GM12878 (cell line): ENCODE measurements around the gene PTPN14. TPM values are rescaled to one million over a fixed set of nuclear protein-coding genes. Genes with fewer than 3 reads are reported as not detected.

Experiments used
- ATAC-seq: fragments of 200-7000 bp; cut with Tn5 transposase; 3 replicates; pipeline ENCODE4 v1.9.1; 2020; ENCODE audit warnings: mild to moderate bottlenecking, moderate library complexity
- BruUV-seq: library from RNA; stranded (reverse); fragments of 400-500 nt; replicated peaks from 2 replicates; lab custom pipeline; 2021; lab: Mats Ljungman, UMichigan
- CTCF ChIA-PET: fragments of 300-600 bp; sonication (Branson Sonifier 250); formaldehyde crosslinking; extraction: SDS; loops from one replicate; lab custom pipeline; 2021; ENCODE audit warnings: inconsistent platforms; lab: Yijun Ruan, JAX
- POLR2A ChIA-PET: fragments of 350-600 bp; formaldehyde crosslinking; extraction: SDS; loops from one replicate; lab custom pipeline; 2021; ENCODE audit warnings: inconsistent platforms; lab: Charles Lee
- RAD21 ChIA-PET: fragments of 300-600 bp; sonication (Branson Sonifier 250); formaldehyde crosslinking; loops from one replicate; lab custom pipeline; 2023; ENCODE audit warnings: antibody characterized with exemption; ENCODE audit not compliant: unreplicated experiment; lab: Charles Lee
- SMC1A ChIA-PET: fragments of 300-600 bp; sonication (Branson Sonifier 250); formaldehyde crosslinking; loops from one replicate; lab custom pipeline; 2023; ENCODE audit not compliant: unreplicated experiment, uncharacterized antibody; lab: Charles Lee
- DNase-seq: peaks from one replicate; pipeline ENCODE4 v3.0.0-alpha.2; 2011; ENCODE audit warnings: low read depth, low spot score
- FAIRE-seq: peaks from 3 replicates; lab custom pipeline; 2011; peaks lifted over from hg19 to GRCh38; lab: Jason Lieb, UNC
- H2AFZ ChIP-seq: 2 replicates; pipeline ENCODE4 v1.6.0; 2011; ENCODE audit warnings: low read depth, low read length, control low read depth; ENCODE audit not compliant: control insufficient read depth
- H3K27ac ChIP-seq: 2 replicates; pipeline ENCODE4 v1.5.1; 2011; ENCODE audit warnings: control low read depth; ENCODE audit not compliant: control insufficient read depth, insufficient read depth
- H3K27me3 ChIP-seq, 2 experiments: replicated peaks in 1 of 2; 2 replicates each; pipeline versions ENCODE4 v1.6.0 to v1.6.1; 2011; ENCODE audit warnings: low read length in 1 of 2; ENCODE audit not compliant: control insufficient read depth in 2 of 2, insufficient read depth in 2 of 2
- H3K36me3 ChIP-seq, 2 experiments: 2 replicates each; pipeline ENCODE4 v1.5.1; 2011; ENCODE audit warnings: low read length in 1 of 2; ENCODE audit not compliant: control insufficient read depth in 2 of 2, insufficient read depth in 2 of 2
- H3K4me1 ChIP-seq: 2 replicates; pipeline ENCODE4 v1.6.1; 2011; ENCODE audit warnings: mild to moderate bottlenecking, low read length, moderate library complexity, mixed read lengths; ENCODE audit not compliant: control insufficient read depth, insufficient read depth
- H3K4me2 ChIP-seq: 2 replicates; pipeline ENCODE4 v1.6.0; 2011; ENCODE audit warnings: control low read depth; ENCODE audit not compliant: control insufficient read depth, insufficient read depth
- H3K4me3 ChIP-seq: fragments of 200-600 bp; sonication (generic); 2 replicates; pipeline ENCODE4 v1.5.1; 2016
- H3K79me2 ChIP-seq: 2 replicates; pipeline ENCODE4 v1.6.0; 2011; ENCODE audit warnings: low read length; ENCODE audit not compliant: control insufficient read depth, insufficient read depth
- H3K9ac ChIP-seq: 2 replicates; pipeline ENCODE4 v1.8.0; 2011; ENCODE audit warnings: low read length, control low read depth, mixed read lengths; ENCODE audit not compliant: control insufficient read depth, insufficient read depth
- H3K9me3 ChIP-seq: replicated peaks from 3 replicates; pipeline ENCODE4 v1.5.1; 2011; ENCODE audit warnings: mild to moderate bottlenecking, low read length; ENCODE audit not compliant: control insufficient read depth, insufficient read depth
- H4K20me1 ChIP-seq: 2 replicates; pipeline ENCODE4 v1.6.0; 2011; ENCODE audit not compliant: control insufficient read depth, insufficient read depth
- ATF2 ChIP-seq: IDR thresholded peaks from 2 replicates; pipeline ENCODE4 v1.6.1; 2012; ENCODE audit warnings: low read length, inconsistent platforms
- BMI1 ChIP-seq: fragments of 450-650 bp; IDR thresholded peaks from 2 replicates; pipeline ENCODE4 v1.6.1; 2016; ENCODE audit warnings: mild to moderate bottlenecking, moderate library complexity, borderline replicate concordance
- E2F8 ChIP-seq: fragments of 450-650 bp; IDR thresholded peaks from 2 replicates; pipeline ENCODE4 v1.6.1; 2018; ENCODE audit warnings: mild to moderate bottlenecking, low read depth, moderate library complexity; ENCODE audit not compliant: partially characterized antibody
- MLLT1 ChIP-seq: fragments of 450-650 bp; IDR thresholded peaks from 2 replicates; pipeline ENCODE4 v1.6.1; 2016; ENCODE audit warnings: mild to moderate bottlenecking
- NFYB ChIP-seq: IDR thresholded peaks from 2 replicates; pipeline ENCODE4 v1.6.1; 2011; ENCODE audit warnings: low read depth, mild to moderate bottlenecking, low read length, improper control_type of control experiment, moderate library complexity; ENCODE audit not compliant: insufficient read depth
- NR2C2 ChIP-seq: IDR thresholded peaks from 2 replicates; pipeline ENCODE4 v1.6.1; 2011; ENCODE audit warnings: borderline replicate concordance, low read depth; ENCODE audit not compliant: control insufficient read depth, insufficient read length
- PBX3 ChIP-seq: IDR thresholded peaks from 2 replicates; pipeline ENCODE4 v1.6.1; 2011; ENCODE audit warnings: mild to moderate bottlenecking, low read depth, low read length, moderate library complexity; ENCODE audit not compliant: insufficient replicate concordance
- RB1 ChIP-seq: fragments of 450-650 bp; formaldehyde crosslinking; IDR thresholded peaks from 2 replicates; pipeline ENCODE4 v1.6.1; 2017; ENCODE audit warnings: mild to moderate bottlenecking, borderline replicate concordance
- RELA ChIP-seq: fragments of 450-650 bp; IDR thresholded peaks from 2 replicates; pipeline ENCODE4 v1.8.0; 2014; ENCODE audit warnings: borderline replicate concordance; ENCODE audit not compliant: partially characterized antibody
- SIX5 ChIP-seq: IDR thresholded peaks from 2 replicates; pipeline ENCODE4 v1.6.1; 2011; ENCODE audit warnings: mild to moderate bottlenecking, low read depth, low read length, moderate library complexity; ENCODE audit not compliant: severe bottlenecking
- SP1 ChIP-seq: IDR thresholded peaks from one replicate; pipeline ENCODE4 v1.6.1; 2011; ENCODE audit warnings: low read depth, low read length
- SRF ChIP-seq, 2 experiments: IDR thresholded peaks; 2 replicates each; pipeline ENCODE4 v1.6.1; 2011; ENCODE audit warnings: low read depth in 2 of 2, low read length in 2 of 2, mild to moderate bottlenecking in 1 of 2, moderate library complexity in 1 of 2
- STAT1 ChIP-seq: fragments of 450-650 bp; conservative IDR thresholded peaks from 2 replicates; pipeline ENCODE4 v1.6.1; 2014; ENCODE audit warnings: antibody characterized with exemption, mild to moderate bottlenecking
- ZBTB33 ChIP-seq: fragments of 450-650 bp; IDR thresholded peaks from 2 replicates; pipeline ENCODE4 v1.6.1; 2017; ENCODE audit warnings: mild to moderate bottlenecking
- ZNF622 ChIP-seq: fragments of 450-650 bp; IDR thresholded peaks from 2 replicates; pipeline ENCODE4 v1.6.1; 2017; ENCODE audit warnings: mild to moderate bottlenecking, inconsistent platforms
- WGBS: methylation state at CpG from one replicate; pipeline ENCODE4 v1.1.6; 2016; ENCODE audit warnings: low lambda C conversion rate; ENCODE audit not compliant: insufficient replicate concordance, insufficient coverage; ENCODE audit errors: missing lambda C conversion rate; 5-methylcytosine and 5-hydroxymethylcytosine counted together
- in situ Hi-C: fragments of 300-500 bp; cut with MboI; formaldehyde crosslinking; loops from 9 replicates; pipeline ENCODE4 v1.14.3; 2018; ENCODE audit warnings: mixed read lengths
- intact Hi-C: fragments of 100-400 bp; cut with micrococcal nuclease; formaldehyde crosslinking; loops from one replicate; pipeline ENCODE4 v1.14.2; 2022; ENCODE audit not compliant: unreplicated experiment
- polyA plus RNA-seq, 11 experiments: library from polyadenylated mRNA; depleted of rRNA in 4 of 11; unstranded in 6 of 11; stranded (reverse) in 5 of 11; fragments of >200 nt; fragmentation: Nextera tagmentation in 4 of 11; fragmentation: Illumina TruSeq in 1 of 11; extraction: Ambion mirVana in 4 of 11; extraction: Trizol in 1 of 11; gene quantifications; 1 replicate in 1 of 11; 2 replicates in 10 of 11; pipeline versions ENCODE4 v1.2.1 to v1.2.3, GENCODE V29; 2011 to 2016; ENCODE audit warnings: inconsistent platforms in 2 of 11, missing spikeins in 2 of 11, low read depth in 1 of 11
- total RNA-seq, 4 experiments: library from RNA; depleted of rRNA in 3 of 4; stranded (reverse); fragments of >200 nt in 3 of 4; fragmentation: Illumina TruSeq in 1 of 4; extraction: Trizol in 1 of 4; gene quantifications; 2 replicates each; pipeline versions ENCODE4 v1.2.1 to v1.2.3, GENCODE V29; 2013 to 2021

The PTPN14 gene
- total and polyA plus RNA-seq, 10 of the 15 experiments (the other 5 are each of a cell fraction or from before 2014, with no cell fraction given): 0.05 to 5.1 (median 0.44) TPM

- no TSS peak for BruUV-seq
- Histone ChIP-seq H2AFZ (no peak overlapping the region), H3K9me3 (no peaks in the 10 kb centered on the region), H3K36me3 (no peaks in the 10 kb centered on the region), H3K27ac (no peak overlapping the region), H3K79me2 (no peaks in the 10 kb centered on the region), H3K4me2 (no peak overlapping the region), H3K27me3 (no peaks in the 10 kb centered on the region), H3K4me3 (no peak overlapping the region), H3K9ac (no peak overlapping the region), H4K20me1 (no peaks in the 10 kb centered on the region), H3K4me1 (no peaks in the 10 kb centered on the region)
- RAD21 ChIA-PET: interaction anchor here (0.7 to 1.3 kb wide), 2 partner anchors 31 to 126 kb away, joined by 3 read pairs; no protein-coding TSS in a partner anchor
- WGBS: 50% methylated on average over 3 of the region's 3 CpGs
- CTCF ChIA-PET: interaction anchor here (1.4 kb wide), 1 partner anchor 114 kb away, joined by 3 read pairs; no protein-coding TSS in a partner anchor
- ATAC-seq: no peak
- SMC1A ChIA-PET: interaction anchor here (1.2 to 3.2 kb wide), 3 partner anchors 11 to 68 kb away, joined by 3 to 25 read pairs (median 8); no protein-coding TSS in a partner anchor
- in situ Hi-C loops (no loop called here), intact Hi-C loops (no loop called here)
- POLR2A ChIA-PET: interaction anchor here (0.8 kb wide), 1 partner anchor 81 kb away, joined by 3 read pairs; the partner anchor contains the start of gene PTPN14
- DNase-seq: no peak
- FAIRE-seq: no peak
- no peak for TF ChIP-seq E2F8
- no peak for TF ChIP-seq MLLT1
- no peak for TF ChIP-seq NFYB
- no peak for TF ChIP-seq SP1
- TF ChIP-seq ZBTB33: no peak
- no peak for TF ChIP-seq SIX5
- TF ChIP-seq RB1: no peak
- TF ChIP-seq PBX3: no peak
- TF ChIP-seq ZNF622: no peak
- no peak for TF ChIP-seq BMI1
- no peak for TF ChIP-seq ATF2
- no peak for TF ChIP-seq RELA
- no peak for TF ChIP-seq SRF (IDR thresholded peaks at IDR 0.05; ENCODE audit: low read depth in 2 of 2, low read length in 2 of 2)
- TF ChIP-seq NR2C2: no peak
- no peak for TF ChIP-seq STAT1
Measured at GRCh38 chr1:214470132-214470531, 81.3 kb downstream of the PTPN14 start.
